HepG2 (cell line): ENCODE measurements around the gene H2AZ2. TPM values are rescaled to one million over a fixed set of nuclear protein-coding genes. Genes with fewer than 3 reads are reported as not detected.
A peak's percentile ranks its signal among the peaks of the same experiment; 100 is the strongest.

Experiments used
- FOXO4 ChIP-seq: sonication (generic); formaldehyde crosslinking; conservative IDR thresholded peaks from 2 replicates; pipeline ENCODE4 v1.8.1; 2023; ENCODE audit warnings: missing genetic modification reagents
- MED13 ChIP-seq: sonication (generic); formaldehyde crosslinking; IDR thresholded peaks from 2 replicates; pipeline ENCODE4 v1.5.0; 2020; ENCODE audit warnings: missing genetic modification reagents
- PRMT3 ChIP-seq: sonication (generic); formaldehyde crosslinking; IDR thresholded peaks from 2 replicates; pipeline ENCODE4 v1.8.1; 2022; ENCODE audit warnings: low read depth, mild to moderate bottlenecking, moderate library complexity, missing genetic modification reagents, borderline replicate concordance
- RFX5 ChIP-seq: IDR thresholded peaks from 2 replicates; pipeline ENCODE4 v1.6.1; 2011; ENCODE audit warnings: low read depth, low read length, improper control_type of control experiment
- SNAPC2 ChIP-seq: sonication (generic); formaldehyde crosslinking; IDR thresholded peaks from 2 replicates; pipeline ENCODE4 v1.8.1; 2022; ENCODE audit warnings: mild to moderate bottlenecking, missing genetic modification reagents
- SOX6 ChIP-seq, 2 experiments: fragments of 450-650 bp in 1 of 2; sonication (generic) in 1 of 2; formaldehyde crosslinking in 1 of 2; IDR thresholded peaks; 2 replicates each; pipeline versions ENCODE4 v1.4.0 to v1.6.1; 2017 to 2020; ENCODE audit warnings: antibody characterized with exemption in 1 of 2, mild to moderate bottlenecking in 1 of 2, missing genetic modification reagents in 1 of 2
- TARDBP ChIP-seq: sonication (generic); formaldehyde crosslinking; IDR thresholded peaks from 2 replicates; pipeline ENCODE4 v1.8.0; 2022; ENCODE audit warnings: mild to moderate bottlenecking, missing genetic modification reagents
- THAP11 ChIP-seq: IDR thresholded peaks from 2 replicates; pipeline ENCODE4 v1.6.1; 2016; ENCODE audit warnings: missing biosample characterization, missing genetic modification reagents
- ZBTB10 ChIP-seq: sonication (generic); formaldehyde crosslinking; IDR thresholded peaks from 2 replicates; pipeline ENCODE4 v1.4.0; 2020; ENCODE audit warnings: missing genetic modification reagents, borderline replicate concordance
- ZBTB34 ChIP-seq: sonication (generic); formaldehyde crosslinking; IDR thresholded peaks from 2 replicates; pipeline ENCODE4 v1.8.0; 2022; ENCODE audit warnings: mild to moderate bottlenecking, missing genetic modification reagents
- ZHX1 ChIP-seq: sonication (generic); formaldehyde crosslinking; IDR thresholded peaks from 2 replicates; pipeline ENCODE4 v1.8.1; 2022; ENCODE audit warnings: low read depth, mild to moderate bottlenecking, missing genetic modification reagents
- ZNF556 ChIP-seq: sonication (generic); formaldehyde crosslinking; IDR thresholded peaks from 2 replicates; pipeline ENCODE4 v1.4.0; 2020; ENCODE audit warnings: mild to moderate bottlenecking, missing genetic modification reagents, borderline replicate concordance
- ZNF567 ChIP-seq: sonication (generic); formaldehyde crosslinking; IDR thresholded peaks from 2 replicates; pipeline ENCODE4 v1.8.1; 2023; ENCODE audit warnings: mild to moderate bottlenecking, missing genetic modification reagents, borderline replicate concordance
- ZNF580 ChIP-seq: IDR thresholded peaks from 2 replicates; pipeline ENCODE4 v1.6.1; 2016; ENCODE audit warnings: low read depth, borderline replicate concordance
- ZNF710 ChIP-seq: sonication (generic); formaldehyde crosslinking; IDR thresholded peaks from 2 replicates; pipeline ENCODE4 v1.5.0; 2020; ENCODE audit warnings: mild to moderate bottlenecking, missing genetic modification reagents, borderline replicate concordance
- polyA plus RNA-seq, 8 experiments: library from polyadenylated mRNA; depleted of rRNA in 3 of 8; stranded (reverse) in 7 of 8; unstranded in 1 of 8; fragments of >200 nt; fragmentation: Illumina TruSeq in 4 of 8; extraction: Trizol in 4 of 8; gene quantifications; 2 replicates each; pipeline versions ENCODE4 v1.2.1 to v1.2.3, GENCODE V29; 2011 to 2016; ENCODE audit warnings: low read depth in 4 of 8, missing spikeins in 1 of 8, mixed read lengths in 1 of 8; ENCODE audit not compliant: insufficient read depth in 1 of 8
- total RNA-seq, 5 experiments: library from RNA; depleted of rRNA; stranded (reverse); fragments of >200 nt; fragmentation: Illumina TruSeq; extraction: Trizol; gene quantifications; 2 replicates each; pipeline ENCODE4 v1.2.3, GENCODE V29; 2016; ENCODE audit warnings: low read depth in 1 of 5

Gene H2AZ2
- total and polyA plus RNA-seq, 2 of the 13 experiments (the other 11 are each of a cell fraction or from before 2014, with no cell fraction given), result 121 to 223 TPM

- TF ChIP-seq ZNF710 (CRISPR knock-in tag), result no peak
- 0 out of 2 replicates have a peak, but pooled peaks have one; percentile 33 for TF ChIP-seq FOXO4 (CRISPR knock-in tag)
- TF ChIP-seq ZNF580 (CRISPR knock-in tag), result no peak; the same call in 1 of the 2 replicates
- TF ChIP-seq ZNF556 (CRISPR knock-in tag), result peak; percentile 67; the same call in 1 of the 2 replicates
- TF ChIP-seq RFX5, result 0 out of 2 replicates have a peak, but pooled peaks have one; percentile 22
- peak; percentile 88 for TF ChIP-seq ZHX1 (CRISPR knock-in tag)
- TF ChIP-seq MED13 (CRISPR knock-in tag), result no peak
- TF ChIP-seq THAP11 (CRISPR knock-in tag), result peak; percentile 95
- peak; percentile 66; the same call in 1 of the 2 replicates for TF ChIP-seq ZBTB34 (CRISPR knock-in tag)
- peak; percentile 89 for TF ChIP-seq TARDBP (CRISPR knock-in tag)
- TF ChIP-seq SNAPC2 (CRISPR knock-in tag), result peak; percentile 88
- TF ChIP-seq PRMT3, result 0 out of 2 replicates have a peak, but pooled peaks have one; percentile 44
- no peak for TF ChIP-seq SOX6 (IDR thresholded peaks at IDR 0.05)
- TF ChIP-seq SOX6 (CRISPR knock-in tag; IDR thresholded peaks at IDR 0.05), result no peak
- 0 out of 2 replicates have a peak, but pooled peaks have one; percentile 50 for TF ChIP-seq ZNF567 (CRISPR knock-in tag)
- TF ChIP-seq ZBTB10 (CRISPR knock-in tag), result no peak
These were observed 37.8 kb upstream of the H2AZ2 start, which contains the start of gene PURB (continued) for GRCh38 chr7:44885394-44886317.
